ENCODE data around the gene BCL6B.
"Not testable (repeated sequence)": the region's sequence is repeated elsewhere in the genome, so short reads cannot be mapped to it uniquely, and the experiment has no call there.

The BCL6B gene

DNA sequence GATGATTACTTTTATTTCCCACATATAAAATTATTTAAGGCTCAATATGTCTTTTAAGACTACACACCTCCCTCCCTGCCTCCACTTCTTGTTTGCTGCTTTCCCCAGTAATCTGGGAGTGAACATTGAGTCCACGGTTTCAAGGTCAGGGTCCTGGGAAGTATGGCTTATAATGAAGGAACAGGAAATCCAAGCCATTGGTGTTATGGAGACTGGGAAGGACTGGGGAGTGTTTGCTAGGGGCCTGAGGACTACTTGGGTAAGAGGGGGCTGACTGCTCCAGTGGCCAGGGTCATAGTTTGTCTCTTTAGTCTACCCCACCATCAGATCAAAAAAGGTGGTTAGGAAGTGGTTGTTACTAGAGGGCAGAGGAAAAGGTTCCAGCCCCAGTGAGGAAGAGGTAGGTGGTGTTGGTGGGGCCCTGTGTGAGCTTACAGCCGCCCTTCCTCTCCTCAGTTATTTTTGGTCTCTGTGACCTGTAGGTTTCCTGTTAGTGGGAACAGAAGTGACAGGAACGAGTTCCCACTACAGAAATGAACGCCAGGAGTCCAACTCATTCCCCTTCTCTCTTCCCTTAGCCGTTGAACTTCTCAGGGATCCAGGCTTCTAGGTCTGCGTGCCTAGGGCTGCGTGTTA lies 12.2 kb downstream of the BCL6B start:
- peak; percentile 60 for DNase-seq

DNA sequence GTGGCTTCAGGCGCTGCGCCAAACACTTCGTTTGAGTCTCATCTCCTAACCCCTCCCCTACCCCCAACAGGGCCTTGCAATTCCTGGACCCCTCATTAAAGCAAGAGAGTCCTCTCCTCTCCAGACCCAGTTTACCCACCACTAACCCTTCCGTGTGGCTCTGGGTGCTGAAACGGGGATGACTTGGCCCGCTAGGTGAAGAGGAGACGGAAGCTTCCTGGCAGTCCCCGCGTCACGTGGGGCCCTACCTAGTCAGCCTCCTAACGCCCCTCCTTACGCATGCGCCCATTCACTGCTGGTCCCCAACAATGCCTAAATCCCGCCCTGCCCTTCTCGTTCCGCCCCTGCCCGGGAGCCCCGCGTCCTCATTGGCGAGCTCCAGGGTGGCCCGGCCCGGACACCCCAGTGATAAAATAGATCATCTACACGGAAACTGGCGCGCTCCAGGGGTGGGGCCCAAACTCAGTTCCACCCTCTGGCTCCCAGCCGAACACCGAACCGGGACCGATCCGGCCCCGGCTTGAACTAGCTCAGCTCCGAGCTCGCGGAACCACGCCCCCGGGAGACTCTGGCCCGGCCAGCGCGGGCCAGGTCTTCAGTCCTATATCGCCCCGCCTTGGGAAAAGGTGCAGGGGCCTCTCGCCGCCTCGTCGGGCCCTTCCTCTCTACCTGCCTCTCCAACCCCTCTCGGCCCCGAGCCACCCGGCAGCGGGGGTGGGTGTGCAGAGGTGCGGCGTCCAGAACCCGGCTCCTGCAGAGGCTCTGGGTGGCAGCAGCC lies 12.9 kb downstream of the BCL6B start, which contains the start of gene SLC16A13:
TSS of gene SLC16A13 (plus strand) at position 425 of the 778 bp plus-strand sequence. CDS start 368 bp downstream, outside the sequence.
- DNase-seq: peak; percentile 99

DNA sequence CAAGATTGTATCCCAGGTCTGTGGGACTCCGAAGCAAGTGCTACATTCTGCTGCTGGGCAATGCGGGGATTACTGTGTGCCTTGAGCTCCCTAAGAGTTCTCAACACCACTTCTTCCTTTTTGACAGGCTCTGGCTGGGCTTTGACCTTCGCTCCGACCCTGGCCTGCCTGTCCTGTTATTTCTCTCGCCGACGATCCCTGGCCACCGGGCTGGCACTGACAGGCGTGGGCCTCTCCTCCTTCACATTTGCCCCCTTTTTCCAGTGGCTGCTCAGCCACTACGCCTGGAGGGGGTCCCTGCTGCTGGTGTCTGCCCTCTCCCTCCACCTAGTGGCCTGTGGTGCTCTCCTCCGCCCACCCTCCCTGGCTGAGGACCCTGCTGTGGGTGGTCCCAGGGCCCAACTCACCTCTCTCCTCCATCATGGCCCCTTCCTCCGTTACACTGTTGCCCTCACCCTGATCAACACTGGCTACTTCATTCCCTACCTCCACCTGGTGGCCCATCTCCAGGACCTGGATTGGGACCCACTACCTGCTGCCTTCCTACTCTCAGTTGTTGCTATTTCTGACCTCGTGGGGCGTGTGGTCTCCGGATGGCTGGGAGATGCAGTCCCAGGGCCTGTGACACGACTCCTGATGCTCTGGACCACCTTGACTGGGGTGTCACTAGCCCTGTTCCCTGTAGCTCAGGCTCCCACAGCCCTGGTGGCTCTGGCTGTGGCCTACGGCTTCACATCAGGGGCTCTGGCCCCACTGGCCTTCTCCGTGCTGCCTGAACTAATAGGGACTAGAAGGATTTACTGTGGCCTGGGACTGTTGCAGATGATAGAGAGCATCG lies 15.4 kb downstream of the BCL6B start:
- DNase-seq: no peak

DNA sequence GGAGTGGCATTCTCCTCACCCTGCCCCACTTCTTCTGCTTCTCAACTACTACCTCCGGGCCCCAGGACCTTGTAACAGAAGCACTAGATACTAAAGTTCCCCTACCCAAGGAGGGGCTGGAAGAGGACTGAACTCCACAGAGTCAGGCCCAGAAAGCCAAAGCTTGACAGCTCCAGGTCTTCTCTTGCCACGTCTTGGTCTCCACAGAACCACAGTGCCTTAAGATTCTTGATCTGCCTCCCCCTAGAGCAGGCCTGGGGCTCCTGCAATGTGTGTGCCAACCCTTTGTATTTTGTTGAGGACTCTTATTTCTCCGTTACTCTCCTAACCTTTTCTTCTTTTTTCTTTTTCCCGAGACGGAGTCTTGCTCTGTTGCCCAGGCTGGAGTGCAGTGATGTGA lies 17.0 kb downstream of the BCL6B start:
- no peak for DNase-seq

DNA sequence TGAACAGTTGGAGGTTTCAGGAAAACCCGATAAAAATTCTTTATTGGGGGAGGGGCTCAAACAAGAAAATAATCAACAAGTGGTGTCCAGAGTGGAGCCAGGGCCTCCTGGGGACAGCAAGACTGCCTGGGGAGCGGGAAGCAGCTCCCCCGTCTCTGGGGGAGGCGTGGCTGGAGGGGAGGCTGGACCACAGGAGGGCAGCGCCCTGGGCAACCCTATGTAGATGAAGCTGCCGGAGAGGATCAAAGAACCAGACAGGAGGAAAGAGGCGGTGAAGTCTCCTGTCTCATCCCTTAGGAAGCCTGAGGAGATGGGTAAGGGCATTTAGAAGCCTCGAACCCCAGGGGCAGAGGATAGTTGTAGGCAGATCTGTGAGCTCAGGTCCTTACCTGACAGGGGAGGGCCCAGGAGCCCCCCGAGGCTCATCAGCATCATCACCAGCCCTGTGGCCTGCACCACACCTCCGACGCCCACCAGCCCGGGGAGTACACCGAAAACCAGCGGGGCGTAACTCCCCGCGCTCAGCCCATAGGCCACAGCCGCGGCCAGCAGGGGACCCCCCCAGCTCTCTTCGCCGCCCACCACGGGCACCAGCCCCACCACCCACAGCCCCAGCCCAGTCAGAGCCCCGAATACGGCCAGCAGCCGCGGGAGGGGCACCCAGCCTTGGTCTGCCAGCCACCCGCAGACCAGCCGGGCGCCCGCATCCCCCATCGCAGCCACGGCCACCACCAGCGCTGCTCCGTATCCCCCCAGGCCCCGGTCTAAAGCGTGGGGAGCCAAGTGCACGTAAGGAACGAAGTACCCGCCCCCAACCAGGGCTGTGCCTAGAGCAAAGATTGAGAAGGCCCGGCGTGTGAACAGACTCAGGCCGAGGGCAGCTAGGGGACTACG lies 19.0 kb downstream of the BCL6B start:
- no peak for DNase-seq

DNA sequence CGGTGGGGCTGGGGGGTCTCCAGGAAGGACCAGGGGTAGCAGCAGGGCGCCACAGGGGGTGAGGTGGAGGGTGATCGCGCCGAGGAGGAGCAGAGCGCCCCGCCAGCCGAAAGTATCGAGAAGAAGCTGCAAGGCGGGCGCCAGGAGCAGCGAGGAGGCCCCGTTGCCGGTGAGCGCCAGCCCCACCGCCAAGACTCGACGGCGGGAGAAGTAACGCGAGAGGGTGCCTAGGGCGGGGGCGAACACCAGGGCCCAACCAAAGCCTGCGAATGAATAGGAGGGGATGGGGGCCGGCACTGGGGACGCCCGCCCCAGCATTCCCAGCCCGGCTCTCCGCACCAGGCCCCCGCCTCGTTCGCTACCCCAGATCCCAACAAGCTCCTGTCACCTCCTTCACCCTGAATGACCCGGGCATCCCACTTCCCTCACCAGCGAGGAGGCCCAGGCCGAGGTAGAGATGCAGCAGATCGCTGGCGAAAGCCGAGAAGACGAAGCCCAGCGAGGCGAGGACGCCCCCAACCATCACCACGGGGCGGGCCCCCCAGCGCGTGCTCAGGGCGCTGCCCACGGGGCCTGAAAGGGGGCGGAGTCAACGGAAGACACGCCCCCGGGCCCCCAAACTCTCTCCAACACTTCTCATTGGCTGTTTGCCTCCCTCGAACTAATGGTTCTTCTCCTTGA lies 19.8 kb downstream of the BCL6B start:
- peak; percentile 41 for DNase-seq

DNA sequence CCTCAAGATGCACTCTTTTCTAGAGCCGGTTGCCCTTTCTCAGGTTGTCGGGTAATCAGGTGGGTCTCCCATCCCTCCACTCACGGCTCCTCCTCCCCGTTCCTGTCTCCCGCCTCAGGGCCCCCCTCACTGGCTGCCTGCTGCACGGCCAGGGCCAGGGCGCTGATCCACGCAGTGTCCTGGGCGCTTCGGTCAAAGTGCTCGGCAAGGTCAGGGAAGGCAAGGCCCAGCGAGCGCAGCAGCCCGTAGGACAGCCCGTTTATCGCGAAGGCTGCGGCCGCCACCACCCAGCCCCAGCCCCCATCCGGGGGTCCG lies 20.3 kb downstream of the BCL6B start:
- DNase-seq: no peak

DNA sequence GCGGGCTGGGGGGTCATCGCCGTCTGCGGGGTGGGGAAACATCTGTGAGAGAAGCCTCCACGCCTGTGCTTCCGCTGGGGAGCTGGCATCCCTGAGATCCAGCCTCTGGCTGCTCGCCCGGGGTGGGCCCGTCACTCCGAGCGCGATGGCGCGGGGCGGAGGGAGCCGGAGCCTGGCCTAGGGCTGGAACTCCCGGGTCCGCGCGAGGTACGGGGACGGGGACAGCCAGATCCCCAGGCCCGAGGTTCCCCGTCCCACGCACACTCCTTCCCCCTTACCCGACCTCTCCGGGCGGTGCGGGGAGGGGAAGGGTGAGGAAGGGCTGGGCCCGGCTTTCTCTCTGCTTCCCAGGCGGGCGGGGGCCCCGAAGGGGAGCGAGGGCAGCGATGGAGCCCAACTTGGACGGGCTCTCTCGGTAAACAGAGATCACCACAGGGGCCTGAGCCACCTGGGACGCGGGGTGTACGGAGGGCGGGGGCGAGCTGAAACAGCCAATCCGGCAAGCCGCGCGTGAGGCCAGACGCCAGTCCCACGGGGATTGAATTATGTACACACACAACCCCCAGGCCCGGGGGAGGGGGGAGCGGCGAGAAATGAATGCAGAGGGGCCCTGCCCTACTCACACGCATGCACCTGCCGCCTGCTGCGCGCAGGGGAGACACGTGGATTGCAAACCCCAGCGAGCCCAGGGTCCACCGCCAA lies 20.8 kb downstream of the BCL6B start, which contains the start of gene SLC16A11:
TSS of gene SLC16A11 (minus strand) at position 596 of the 702 bp plus-strand sequence. CDS start at position 17, 579 bp downstream.
- DNase-seq: peak; percentile 39

DNA sequence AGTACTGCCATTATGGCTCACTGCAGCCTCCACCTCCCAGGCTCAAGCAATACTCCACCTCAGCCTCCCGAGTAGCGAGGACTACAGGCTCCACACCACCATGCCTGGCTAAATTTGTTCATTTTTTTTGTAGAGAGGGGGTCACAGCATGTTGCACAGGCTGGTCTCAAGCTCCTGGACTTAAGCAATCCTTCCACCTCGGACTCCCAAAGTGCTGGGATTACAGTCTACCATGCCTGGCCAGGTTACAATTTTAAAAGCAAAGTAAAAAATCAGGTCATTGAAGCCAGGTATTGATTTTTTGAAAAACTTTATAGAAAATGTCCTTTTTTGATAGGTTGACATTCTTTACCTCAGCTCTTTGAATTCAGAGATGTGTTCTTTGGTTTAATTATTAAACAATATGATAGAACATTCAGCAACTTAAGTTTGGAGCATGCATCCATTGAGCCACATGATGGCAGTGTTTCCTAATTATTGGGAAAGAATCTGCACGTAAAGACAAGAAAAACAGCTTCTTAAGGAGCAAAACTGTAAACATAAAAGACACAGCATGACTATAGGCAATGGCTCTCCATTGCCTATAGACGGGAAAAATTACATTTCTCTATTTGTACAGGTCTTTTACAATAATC lies 22.8 kb downstream of the BCL6B start:
- peak; percentile 61 for DNase-seq

DNA sequence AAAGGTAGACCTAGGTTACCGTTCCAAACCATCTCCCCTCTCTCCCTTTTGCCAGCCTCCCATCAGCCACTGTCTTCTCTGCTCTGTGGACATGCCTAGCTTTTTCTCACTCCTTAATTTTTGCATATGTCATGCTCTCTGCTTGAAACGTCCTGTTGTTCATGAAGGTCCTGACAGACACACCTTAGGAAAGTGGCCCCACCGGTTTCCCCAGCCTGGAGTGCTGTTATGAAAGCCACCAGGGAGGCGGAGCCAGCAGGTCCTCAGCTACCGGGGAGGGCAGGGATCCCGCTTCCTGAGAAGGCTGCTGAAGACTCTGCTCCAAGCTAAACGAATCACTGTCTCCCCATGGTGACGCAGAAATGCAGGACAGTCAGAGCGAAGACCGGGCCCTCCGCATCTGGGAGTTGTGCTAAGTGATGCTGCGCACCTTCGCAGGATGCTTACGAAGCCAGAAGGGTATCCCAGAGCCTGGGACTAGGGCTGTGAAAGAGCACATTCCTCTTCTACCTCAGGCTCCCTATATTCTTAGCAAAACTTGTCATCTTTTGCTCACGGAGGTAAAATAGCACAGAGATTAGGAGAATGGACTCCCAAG lies 23.4 kb downstream of the BCL6B start:
- DNase-seq: peak; percentile 42

DNA sequence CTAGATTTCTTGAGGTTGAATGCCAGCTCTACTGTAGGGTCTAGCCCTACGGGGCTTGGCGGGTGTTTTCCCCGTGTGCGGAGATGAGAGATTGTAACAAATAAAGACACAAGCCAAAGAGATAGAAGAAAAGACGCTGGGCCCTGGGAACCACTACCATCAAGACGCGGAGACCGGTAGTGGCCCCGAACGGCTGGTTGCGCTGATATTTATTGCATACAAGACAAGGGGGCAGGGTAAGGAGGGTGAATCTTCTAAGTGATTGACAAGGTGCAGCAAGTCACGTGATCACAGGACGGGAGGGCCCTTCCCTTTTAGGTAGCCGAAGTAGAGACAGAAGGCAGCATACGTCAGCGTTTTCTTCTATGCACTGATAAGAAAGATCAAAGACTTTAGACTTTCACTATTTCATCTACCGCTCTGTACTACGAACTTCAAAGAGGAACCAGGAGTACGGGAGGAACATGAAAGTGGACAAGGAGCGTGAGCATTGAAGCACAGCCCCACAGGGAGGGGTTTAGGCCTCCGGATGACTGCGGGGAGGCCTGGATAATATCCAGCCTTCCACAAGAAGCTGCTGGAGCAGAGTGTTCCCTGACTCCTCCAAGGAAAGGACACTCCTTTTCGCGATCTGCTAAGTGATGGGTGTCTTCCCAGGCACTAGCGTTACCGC lies 24.0 kb downstream of the BCL6B start:
- peak; percentile 78 for DNase-seq

DNA sequence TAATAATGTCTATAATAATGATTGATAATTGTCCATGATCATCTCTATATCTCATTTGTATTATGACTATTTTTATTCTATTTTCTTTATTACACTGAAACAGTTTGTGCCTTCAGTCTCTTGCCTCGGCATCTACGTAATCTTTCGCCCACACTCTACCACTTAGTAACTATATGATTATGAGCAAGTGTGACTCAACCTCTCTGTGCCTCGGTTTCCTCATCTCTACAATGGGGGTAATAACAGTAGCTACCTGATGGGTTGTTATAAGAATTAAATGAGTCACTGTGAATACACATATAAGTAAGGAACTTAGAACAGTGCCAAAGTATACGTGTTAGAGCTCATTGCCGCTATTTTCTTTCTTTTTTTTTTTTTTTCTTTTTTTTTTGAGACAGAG lies 24.7 kb downstream of the BCL6B start:
- peak; percentile 57 for DNase-seq

DNA sequence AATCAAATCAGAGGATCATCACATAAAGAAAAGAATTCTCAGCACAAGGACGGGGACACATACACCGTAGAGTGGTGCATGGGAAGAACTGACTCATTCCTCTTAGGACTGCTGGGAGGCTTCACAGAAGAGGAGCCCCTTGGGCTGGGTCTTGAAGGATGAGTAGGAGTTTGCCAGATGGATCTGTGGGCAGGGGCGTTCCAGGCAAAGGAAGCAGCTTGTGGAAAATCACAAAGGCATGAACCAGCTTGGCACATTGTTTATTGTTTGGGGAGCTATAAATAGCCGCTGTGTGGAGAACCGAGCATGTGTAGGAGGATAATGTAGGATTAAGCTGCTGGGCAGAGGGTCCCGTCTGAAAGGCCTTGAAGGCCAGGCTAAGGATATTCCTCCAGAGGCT lies 26.1 kb downstream of the BCL6B start:
- DNase-seq: no peak

DNA sequence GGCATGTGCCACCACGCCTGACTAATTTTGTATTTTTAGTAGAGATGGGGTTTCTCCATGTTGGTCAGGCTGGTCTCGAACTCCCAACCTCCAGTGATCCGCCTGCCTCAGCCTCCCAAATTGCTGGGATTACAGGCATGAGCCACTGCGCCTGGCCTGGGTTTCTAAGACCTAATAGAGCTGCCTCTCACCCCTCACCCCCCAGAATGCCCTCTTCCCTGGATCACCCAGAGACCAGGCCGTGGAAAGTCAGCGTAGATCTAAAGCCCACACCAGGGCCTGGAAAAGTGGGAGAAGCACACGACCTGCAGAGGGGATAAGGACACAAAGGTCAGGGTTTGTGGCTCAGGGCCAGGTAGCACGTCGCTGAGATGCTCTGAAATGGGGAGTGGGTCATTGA lies 27.7 kb downstream of the BCL6B start:
- not testable (repeated sequence) for DNase-seq

DNA sequence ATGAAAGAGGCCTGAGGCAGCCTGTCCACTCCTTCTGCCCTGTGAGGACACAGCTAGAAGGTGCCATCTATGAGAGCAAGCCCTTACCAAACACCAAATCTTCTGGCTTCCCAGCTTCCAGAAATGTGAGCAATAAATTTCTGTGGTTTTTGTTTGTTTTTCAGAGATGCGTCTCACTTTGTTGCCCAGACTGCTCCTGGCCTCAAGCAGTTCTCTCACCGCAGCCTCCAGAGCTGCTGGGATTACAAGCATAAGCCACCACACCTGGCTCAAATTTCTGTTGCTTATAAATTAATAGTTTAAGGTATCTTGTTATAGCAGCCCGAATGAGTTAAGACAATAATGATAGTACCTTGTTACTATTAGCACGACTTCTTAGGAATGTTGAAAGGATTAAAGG lies 33.5 kb downstream of the BCL6B start:
- DNase-seq: no peak

DNA sequence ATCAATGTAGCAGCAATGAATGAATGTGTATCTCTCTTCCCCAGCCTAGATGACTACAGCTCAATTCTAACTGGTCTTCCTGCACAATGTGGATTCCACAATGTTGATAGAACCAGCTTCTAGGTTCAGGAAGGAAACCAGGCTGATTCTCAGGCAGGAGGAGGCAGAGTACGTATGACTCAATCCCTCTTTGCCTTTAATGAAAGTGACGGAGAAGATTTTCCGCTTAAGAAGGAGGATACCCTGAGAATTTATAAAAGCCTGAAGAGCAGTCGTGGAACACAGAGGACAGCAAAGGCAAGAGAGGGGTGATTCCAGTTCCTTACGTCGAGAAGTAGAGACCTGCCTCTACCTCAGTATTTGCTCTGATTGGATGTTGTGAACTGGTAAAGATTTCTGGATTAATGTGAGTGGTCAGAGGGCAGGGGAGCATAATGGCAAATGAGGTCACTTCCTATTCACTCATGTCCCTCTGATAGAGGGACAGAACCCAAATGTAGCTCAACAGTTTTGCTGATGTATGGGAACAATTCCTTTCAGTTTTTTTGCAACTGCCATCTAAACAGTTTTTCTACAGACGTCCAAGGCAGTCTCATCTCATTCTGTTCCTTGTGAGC lies 36.1 kb downstream of the BCL6B start:
- DNase-seq: no peak

DNA sequence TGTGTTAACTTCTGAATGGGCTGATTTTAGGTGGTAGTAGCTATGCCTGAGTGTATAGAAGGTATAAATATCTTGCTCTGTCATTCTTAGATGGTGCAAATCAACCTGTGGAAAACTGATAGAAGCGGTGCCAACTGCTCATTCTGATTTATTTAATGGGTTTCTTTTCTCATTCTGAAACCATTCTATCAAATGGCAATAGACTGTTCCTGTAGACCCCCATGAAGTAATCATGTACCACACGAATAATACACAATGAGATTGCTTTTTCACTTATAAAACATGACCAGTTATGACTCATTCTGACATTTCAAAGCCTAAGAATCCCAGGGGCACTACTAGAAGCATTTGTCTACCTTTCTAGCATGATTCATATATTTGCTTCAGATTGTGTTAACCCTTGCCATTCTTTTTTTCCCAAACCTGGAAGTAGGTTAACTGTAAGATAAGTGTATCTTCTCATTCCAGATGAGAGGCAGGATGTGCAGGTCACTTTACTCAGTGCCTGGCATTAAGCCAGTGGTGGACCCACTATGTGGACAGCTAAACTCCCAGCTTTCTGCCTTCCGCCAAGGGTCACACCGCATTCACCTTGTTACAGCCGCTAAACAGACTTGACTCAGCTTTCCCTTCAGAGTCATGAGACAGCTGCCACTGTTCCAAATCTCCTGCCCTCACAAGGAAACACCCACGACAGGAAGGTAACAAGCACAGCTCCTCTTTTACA lies 37.5 kb downstream of the BCL6B start:
- DNase-seq: peak; percentile 70

DNA sequence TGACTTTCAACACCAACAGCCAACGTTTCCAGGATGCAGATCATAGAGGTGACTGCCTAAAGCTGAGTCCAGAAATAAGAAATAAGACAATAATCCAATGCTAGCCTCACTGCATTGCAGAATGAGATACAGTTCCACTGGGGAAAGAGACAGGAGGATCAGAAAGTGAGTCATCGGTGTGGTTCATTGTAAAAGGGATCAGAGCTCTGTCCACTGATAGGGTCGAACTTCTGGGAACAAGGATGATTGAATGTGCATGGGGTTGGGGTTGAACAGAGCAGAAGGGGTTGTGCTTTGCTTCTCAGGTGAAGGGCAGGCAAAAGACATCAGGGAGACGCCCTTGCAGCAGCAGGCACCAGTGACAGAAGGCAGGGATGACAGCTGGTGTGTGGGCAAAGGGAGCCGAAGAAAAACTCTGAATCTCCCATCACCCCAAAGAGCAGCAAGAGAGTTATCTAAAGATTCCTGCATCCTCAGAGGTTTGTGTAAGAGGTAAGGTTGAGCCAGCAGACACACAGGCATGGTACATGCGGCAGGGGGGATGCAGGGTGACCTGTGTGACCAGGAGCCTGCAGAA lies 40.8 kb downstream of the BCL6B start:
- no peak for DNase-seq
